Medulla oblongata (tissue), 1 donor: ENCODE measurements around the gene RAB3GAP1.
"Not testable (repeated sequence)": the region's sequence is repeated elsewhere in the genome, so short reads cannot be mapped to it uniquely, and the experiment has no call there.

ENCODE experiments used
- DNase-seq: peaks from one replicate; pipeline ENCODE4 v3.0.0-alpha.2; 2015; ENCODE audit errors: extremely low spot score

The RAB3GAP1 gene

GRCh38 chr2:135105513-135106316 is 53.6 kb downstream of the RAB3GAP1 start:
- DNase-seq = not testable (repeated sequence)

DNA sequence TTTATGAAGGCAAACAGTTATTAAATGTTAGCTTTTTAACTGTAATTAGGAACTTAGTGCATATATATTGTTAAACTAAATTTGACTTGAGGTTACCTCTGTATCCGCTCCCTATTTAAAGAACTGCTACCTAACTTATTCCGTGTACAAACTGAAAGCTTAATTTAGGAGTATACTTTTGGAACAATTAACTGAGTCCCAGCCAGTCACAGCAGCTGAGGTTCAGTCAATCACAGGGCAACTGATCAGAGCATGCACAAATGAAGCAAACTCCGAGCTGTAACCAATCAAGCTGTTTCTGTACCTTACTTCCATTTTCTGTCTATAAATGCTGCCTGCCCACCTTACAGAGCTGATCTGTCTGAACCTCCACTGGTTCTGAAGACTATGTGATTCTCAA is 61.2 kb downstream of the RAB3GAP1 start:
- no peak for DNase-seq

DNA sequence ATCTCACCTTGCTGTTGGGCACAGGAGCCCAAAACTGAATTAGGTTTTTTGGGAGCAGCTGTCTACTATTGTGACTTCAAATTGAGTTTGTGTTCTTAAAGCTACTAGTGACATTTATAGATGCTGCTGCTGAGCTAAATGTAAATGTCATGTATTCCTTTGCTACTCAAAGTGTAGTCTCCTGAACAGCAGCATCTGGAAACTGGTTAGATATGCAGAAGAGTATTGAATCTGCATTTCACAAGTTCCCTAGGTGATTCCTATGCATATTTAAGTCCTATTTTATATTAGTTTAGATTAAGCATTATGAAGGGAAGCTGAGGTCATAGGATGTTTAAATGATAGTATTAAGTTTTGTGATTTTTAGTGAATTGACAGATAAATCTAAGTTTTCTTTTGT is 67.5 kb downstream of the RAB3GAP1 start:
- no peak for DNase-seq

DNA sequence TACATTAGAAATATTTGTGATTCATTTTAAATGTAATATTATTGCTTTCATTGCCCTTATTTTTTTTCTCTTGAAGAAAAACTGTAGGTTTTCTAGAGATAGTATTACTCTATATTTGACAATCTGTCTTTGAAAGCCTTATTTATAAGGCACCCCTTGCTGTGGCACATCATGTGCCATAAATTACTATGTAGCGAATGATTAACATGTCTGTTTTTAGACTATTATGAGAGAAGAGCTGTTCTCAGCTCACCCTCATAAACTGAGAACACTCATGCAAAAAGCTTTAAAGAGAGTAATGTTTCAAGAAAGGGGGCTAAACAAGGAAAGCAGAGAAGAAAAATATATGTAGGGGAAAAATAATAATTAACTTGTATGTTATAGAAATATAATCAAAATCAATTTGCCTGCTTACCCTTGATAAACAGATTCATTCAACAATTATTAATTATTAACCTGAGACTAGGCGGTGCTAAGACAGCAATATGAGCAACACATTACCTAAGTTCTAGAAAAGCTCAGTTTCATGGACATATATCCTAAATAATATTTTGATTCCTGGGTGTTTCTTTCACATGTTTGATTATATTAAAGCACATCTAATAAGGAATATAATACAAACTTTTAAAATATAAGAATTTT is 69.0 kb downstream of the RAB3GAP1 start:
- no peak for DNase-seq

DNA sequence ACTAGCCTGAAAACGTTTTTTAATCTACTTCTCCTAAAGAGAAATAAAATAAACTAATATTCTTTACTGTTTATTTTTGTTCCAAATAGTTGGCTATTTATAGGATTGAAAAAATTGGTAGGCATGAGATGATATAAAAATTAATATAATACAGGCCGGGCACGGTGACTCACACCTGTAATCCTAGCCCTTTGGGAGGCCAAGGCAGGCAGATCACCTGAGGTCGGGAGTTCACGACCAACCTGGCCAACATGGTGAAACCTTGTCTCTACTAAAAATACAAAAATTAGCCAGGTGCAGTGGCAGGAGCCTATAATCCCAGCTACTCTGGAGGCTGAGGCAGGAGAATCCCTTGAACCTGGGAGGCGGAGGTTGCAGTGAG is 69.6 kb downstream of the RAB3GAP1 start:
- not testable (repeated sequence) for DNase-seq

DNA sequence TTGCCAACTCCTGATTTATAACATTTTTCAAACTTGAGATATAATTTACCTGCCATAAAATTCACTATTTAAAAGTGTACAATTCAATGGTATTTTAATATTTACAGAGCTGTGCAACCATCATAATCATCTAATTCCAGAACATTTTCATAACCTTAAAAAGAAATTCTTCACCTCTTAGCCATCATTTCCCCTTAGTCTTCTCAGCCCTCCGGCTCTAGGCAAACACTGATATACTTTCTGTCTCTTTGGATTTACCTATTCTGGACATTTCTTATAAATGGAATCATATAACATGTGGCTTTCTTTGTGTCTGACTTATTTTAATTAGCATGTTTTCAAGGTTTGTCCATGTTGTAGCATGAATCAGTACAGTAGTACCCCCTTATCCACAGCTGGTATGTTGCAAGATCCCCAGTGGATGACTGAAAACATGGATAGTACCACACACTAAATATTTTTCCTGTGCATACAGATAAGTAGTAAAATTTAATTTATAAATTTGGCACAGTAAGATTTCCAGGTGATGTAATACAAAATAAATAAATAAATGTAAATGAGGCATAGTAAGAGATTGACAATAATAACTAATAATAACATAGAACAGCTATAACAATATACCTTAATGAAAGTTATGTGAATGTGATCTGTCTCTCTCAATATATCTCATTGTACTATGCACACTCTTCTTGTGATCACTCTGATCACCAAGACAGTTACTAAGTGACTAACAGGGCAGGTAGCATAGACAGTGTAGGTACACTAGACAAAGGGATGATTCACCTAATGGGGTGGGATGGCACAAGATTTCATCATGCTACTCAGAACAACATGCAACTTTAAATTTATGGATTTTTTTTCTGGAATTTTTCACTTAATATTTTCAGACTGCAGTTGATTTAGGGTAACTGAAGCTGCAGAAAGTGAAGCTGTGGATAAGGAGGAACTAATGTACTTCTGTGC is 73.1 kb downstream of the RAB3GAP1 start:
- DNase-seq = no peak

GRCh38 chr2:135125940-135126339 is 73.8 kb downstream of the RAB3GAP1 start:
- no peak for DNase-seq

- no peak for DNase-seq
Measured at GRCh38 chr2:135130751-135131150, 78.7 kb downstream of the RAB3GAP1 start.

DNA sequence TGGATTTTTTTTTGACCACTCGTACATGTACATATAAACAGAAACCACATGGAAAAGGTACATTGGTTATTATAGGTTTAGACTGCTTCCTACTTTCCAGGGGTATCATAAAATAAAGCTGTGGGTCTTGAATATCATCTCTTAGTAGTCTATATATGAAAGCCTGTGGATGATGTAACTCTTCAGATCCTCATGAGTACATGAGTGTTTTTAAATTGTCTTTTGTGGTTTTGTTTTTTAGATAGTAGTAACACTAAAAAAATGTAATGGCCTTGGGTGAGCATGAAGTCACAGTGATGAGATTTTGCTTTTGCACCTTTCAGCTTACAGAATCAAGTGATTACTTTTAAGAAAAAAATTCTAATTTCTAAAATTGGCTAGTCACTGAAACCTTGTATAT is 80.2 kb downstream of the RAB3GAP1 start:
- DNase-seq = no peak

DNA sequence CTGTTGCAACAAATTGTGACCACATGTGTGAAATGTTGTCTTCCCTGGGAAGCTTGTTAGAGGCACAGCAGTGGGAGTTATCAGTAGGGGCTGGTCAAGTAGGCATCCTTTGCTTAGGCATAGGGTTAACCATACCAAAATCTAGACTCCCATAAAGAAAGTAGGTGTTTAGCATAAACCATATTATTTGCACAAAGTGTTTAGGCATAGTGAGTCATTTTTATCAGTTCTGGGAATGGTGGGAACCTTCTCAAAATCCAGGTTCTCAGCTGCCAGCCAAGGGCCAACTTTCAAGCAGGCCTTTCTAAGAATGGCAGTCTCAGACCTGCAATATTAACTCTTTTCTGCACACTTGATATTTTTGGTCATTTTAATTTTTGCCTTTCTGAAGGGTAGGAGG is 88.5 kb downstream of the RAB3GAP1 start:
- no peak for DNase-seq

GRCh38 chr2:135142323-135142722 is 90.2 kb downstream of the RAB3GAP1 start:
- no peak for DNase-seq

DNA sequence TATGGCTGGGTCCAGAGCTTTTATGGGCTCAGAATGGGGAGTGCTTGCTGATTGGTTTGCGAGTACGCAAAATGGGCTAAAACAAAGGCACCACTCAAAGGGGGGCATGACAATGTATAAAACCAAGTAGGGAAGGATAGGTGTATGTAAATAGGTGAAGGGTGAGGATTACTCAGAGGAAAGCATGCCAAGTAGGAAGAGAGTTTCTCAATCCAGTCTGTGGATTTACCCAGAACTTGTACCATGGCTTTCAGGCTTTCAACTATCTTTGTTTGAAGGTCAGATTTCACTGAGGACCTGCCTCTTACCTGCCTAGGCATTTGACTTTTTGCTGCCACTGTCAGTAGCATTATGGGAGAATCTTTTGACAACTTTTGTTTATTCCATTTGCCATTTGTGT is 92.3 kb downstream of the RAB3GAP1 start:
- no peak for DNase-seq

DNA sequence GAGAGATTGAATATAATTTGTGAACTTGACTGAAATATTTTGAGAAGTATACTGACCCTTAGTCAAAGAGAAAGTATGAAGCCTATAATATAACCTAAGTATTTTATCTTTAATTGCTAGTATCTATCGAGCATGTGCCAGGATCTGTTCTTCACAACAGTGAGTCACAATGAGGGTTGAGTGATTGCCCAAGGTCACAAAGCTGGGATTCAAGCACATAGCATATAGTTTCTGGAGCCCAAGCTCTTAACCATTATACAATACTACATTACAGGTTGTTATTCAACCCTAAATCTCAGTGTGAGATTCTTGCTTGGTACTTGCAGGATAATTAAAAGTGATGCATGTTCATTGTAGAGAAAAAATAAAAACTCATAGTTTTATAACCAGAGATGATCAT is 97.2 kb downstream of the RAB3GAP1 start:
- DNase-seq = no peak

DNA sequence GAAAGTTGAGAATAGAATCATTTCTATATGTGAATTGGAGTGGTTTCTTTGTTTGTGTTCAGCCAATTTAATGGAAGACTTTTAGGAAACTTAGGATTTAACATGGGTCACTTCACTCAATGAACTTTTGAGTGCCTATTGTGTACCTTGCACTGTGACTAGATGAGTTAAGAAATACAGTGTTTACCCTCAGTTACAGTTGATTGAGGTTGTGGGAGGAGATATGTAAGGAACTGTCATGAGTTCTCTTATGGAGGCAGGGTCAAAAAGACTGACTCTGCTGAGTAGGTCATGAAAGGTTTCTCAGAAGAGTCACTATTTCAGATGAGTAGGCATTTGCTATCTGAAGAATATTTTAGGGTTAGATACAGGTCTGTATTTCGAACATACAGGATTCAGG is 98.6 kb downstream of the RAB3GAP1 start:
- DNase-seq = no peak

DNA sequence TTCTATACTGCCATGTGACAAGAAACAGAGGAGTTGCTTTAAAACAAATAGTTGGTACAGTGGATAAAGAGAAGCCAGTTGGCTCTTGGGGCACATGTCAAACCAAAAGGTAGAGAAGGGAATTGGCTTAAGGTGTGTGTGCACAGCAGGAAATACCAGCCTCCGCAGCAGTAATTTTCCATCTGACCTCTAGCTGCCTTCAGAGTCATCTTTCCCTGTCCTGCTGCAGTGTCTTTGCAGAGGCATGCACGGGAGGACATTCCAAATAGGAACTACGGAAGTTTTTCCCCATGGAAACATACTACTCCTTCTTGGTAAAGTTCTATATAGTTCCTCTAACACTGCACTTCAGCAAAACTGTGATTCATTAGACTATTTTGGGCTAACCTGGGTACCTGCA is 99.5 kb downstream of the RAB3GAP1 start:
- DNase-seq = no peak

GRCh38 chr2:135152361-135152760 is 100.3 kb downstream of the RAB3GAP1 start:
- DNase-seq = no peak

GRCh38 chr2:135154962-135155361 is 102.9 kb downstream of the RAB3GAP1 start:
- DNase-seq = no peak

GRCh38 chr2:135157856-135158255 is 105.8 kb downstream of the RAB3GAP1 start:
- no peak for DNase-seq

DNA sequence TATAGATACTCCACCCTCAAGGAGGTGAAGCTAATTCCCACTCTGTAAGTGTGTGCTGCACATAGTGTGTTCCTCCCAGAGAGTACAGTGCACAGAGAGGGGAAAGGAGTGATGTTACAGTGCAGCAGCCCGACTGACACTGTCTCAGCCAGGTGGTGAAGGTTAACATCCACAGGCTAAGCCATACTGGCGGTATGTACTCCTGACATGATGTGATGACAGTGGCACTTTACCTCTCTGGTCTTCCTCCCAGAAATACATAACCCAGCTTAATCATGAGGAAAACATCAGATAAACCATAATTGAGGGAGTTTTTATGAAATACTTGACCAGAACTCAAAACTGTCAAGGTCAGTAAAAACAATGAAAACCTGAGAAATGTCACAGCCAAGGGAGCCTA is 107.1 kb downstream of the RAB3GAP1 start:
- no peak for DNase-seq

DNA sequence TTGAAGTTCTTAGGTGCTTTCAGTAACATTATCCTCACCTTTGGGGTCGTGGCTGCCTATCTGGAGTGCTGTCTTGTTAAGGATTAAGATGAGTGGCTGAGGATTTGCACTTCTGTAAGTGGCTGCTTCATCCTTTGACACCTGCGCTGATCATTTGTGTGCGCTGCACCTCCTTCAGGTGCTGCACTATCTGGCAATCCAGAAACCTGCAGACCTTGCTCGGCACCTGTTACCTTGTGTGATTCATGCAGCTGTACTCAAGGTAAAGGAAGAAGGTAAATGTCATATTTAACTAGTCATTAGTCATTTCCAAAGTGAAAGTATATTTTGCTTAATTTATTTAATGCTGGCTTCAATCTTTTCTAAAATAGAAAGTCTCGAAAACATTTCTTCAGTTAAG is 110.3 kb downstream of the RAB3GAP1 start:
- no peak for DNase-seq

DNA sequence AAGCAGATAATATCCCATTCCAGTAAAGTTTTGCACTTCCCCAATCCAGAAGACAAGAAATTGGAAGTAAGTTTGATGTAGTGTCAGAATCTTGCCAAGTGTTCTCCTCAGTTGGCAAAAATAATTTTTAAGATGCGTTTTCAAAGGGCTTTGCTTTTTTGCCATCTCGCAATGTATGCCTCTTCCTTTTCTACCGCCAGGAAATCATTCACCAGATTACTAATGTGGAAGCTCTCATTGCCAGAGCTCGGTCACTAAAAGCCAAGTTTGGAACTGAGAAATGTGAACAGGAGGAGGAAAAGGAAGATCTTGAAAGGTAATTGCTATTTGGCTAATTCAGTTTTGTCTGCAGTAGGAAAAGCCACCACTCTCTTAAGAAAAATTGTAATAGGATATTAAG is 110.7 kb downstream of the RAB3GAP1 start:
- peak; percentile 10 for DNase-seq

DNA sequence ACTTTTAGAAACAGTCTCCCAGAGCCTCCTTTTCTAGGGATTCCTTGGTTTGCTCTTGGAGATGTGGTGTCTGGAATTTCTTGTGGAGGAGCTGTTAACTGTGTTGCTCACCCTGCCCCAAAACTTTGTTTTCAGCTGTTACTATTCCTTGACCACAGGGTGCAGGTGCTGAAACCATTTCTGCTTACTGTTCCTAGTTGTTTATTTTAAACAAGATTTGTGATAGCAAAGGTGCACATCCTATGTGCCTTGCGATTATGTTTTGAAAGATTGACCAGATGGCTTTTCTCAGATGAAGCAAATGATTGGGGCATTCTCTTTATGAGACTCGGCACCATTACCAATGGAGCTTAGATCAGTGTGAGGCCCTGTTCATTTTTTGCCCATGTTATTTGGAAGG is 111.2 kb downstream of the RAB3GAP1 start:
- no peak for DNase-seq
